Lower lobe of right lung (tissue), 2 donors: ENCODE data around the gene TMEM147. TPM values are rescaled to one million over a fixed set of nuclear protein-coding genes. Genes with fewer than 3 reads are reported as not detected.

Experiments
- ATAC-seq, 2 donors: fragments of 200-7000 bp; cut with Tn5 transposase; one replicate each; pipeline ENCODE4 v1.9.1; 2020 to 2022; ENCODE audit warnings: mild to moderate bottlenecking in 2 of 2, moderate library complexity in 2 of 2
- DNase-seq: peaks from one replicate; pipeline ENCODE4 v3.0.0-alpha.2; 2020
- H3K27ac ChIP-seq: fragments of 200-600 bp; one replicate; pipeline ENCODE4 v1.8.0; 2022
- H3K27me3 ChIP-seq: fragments of 200-600 bp; one replicate; pipeline ENCODE4 v1.8.0; 2022; ENCODE audit warnings: low read depth
- H3K36me3 ChIP-seq: fragments of 200-600 bp; one replicate; pipeline ENCODE4 v1.8.0; 2022; ENCODE audit warnings: mild to moderate bottlenecking
- H3K4me1 ChIP-seq: fragments of 200-600 bp; one replicate; pipeline ENCODE4 v1.8.0; 2022
- H3K4me3 ChIP-seq: fragments of 200-600 bp; one replicate; pipeline ENCODE4 v1.8.0; 2022; ENCODE audit warnings: mild to moderate bottlenecking
- H3K9me3 ChIP-seq: fragments of 200-600 bp; one replicate; pipeline ENCODE4 v1.8.0; 2022
- CTCF ChIP-seq: fragments of 200-600 bp; IDR thresholded peaks from one replicate; pipeline ENCODE4 v1.8.0; 2022; ENCODE audit warnings: antibody characterized with exemption, mild to moderate bottlenecking
- intact Hi-C: fragments of 100-400 bp; cut with DNase I; formaldehyde crosslinking; loops from one replicate; pipeline ENCODE4 v1.11.0; 2022
- total RNA-seq: library from RNA; stranded (reverse); fragmentation: NEBNext Ultra II Directional; extraction: Animal tissue kit (Norgen Biotek cat#: 25700); gene quantifications from one replicate; pipeline ENCODE4 v1.2.1, GENCODE V29; 2021
- donor health status: DM: no; HTN: yes; CAD: no; lungs with severe emphysema.

Gene TMEM147
- total RNA-seq, 1 donor from 2014 or later = 81.6 TPM

- Histone ChIP-seq H3K9me3 (no peaks in the 10 kb centered on the region), H3K27me3 (peaks cover 37% of the 10 kb centered on the region), H3K27ac (no peak overlapping the region), H3K36me3 (no peaks in the 10 kb centered on the region), H3K4me1 (peaks cover 7% of the 10 kb centered on the region), H3K4me3 (no peak overlapping the region)
- no peak for ATAC-seq
- no peak for TF ChIP-seq CTCF
- intact Hi-C loops = no loop called here
- DNase-seq = no peak
These were observed 16.0 kb downstream of the TMEM147 start for GRCh38 chr19:35561436-35561835.

GRCh38 chr19:35562336-35562735 lies 16.9 kb downstream of the TMEM147 start:
- DNase-seq = no peak
- ATAC-seq = no peak
- Histone ChIP-seq H3K27me3 (peaks cover 32% of the 10 kb centered on the region), H3K9me3 (no peaks in the 10 kb centered on the region), H3K4me1 (peaks cover 7% of the 10 kb centered on the region), H3K36me3 (no peaks in the 10 kb centered on the region), H3K27ac (no peak overlapping the region), H3K4me3 (no peak overlapping the region)
- intact Hi-C loops = no loop called here
- no peak for TF ChIP-seq CTCF

- H3K27ac ChIP-seq = no peak overlapping the region
These were observed 17.4 kb downstream of the TMEM147 start for GRCh38 chr19:35562776-35563175.

GRCh38 chr19:35563207-35563829 lies 17.9 kb downstream of the TMEM147 start, which contains the start of gene ATP4A:
ATP4A (minus strand) TSS chr19:35563658; CDS start chr19:35563629, 29 bp downstream.
- no peak for TF ChIP-seq CTCF

More at GRCh38 chr19:35562776-35563175, 17.4 kb downstream of the TMEM147 start:
- no peak for DNase-seq
- Histone ChIP-seq H3K4me1 (peaks cover 7% of the 10 kb centered on the region), H3K36me3 (no peaks in the 10 kb centered on the region), H3K9me3 (no peaks in the 10 kb centered on the region), H3K4me3 (no peak overlapping the region), H3K27me3 (peaks cover 31% of the 10 kb centered on the region)
- intact Hi-C loops = no loop called here
- TF ChIP-seq CTCF = no peak
- ATAC-seq = no peak

GRCh38 chr19:35565016-35565856 lies 19.8 kb downstream of the TMEM147 start:
- no peak for TF ChIP-seq CTCF
- Histone ChIP-seq H3K4me3 (no peak overlapping the region), H3K27me3 (peaks cover 18% of the 10 kb centered on the region), H3K4me1 (no peaks in the 10 kb centered on the region), H3K27ac (no peak overlapping the region), H3K36me3 (no peaks in the 10 kb centered on the region), H3K9me3 (no peaks in the 10 kb centered on the region)
- intact Hi-C loops = no loop called here
- ATAC-seq (no peak), DNase-seq (no peak)

More at GRCh38 chr19:35563207-35563829, 17.9 kb downstream of the TMEM147 start, which contains the start of gene ATP4A:
- peak in 1 of 2 donors; percentile 14 for ATAC-seq
- Histone ChIP-seq H3K4me1 (peaks cover 2% of the 10 kb centered on the region), H3K36me3 (no peaks in the 10 kb centered on the region), H3K27ac (no peak within 1 kb of the TSS), H3K4me3 (no peak within 1 kb of the TSS), H3K27me3 (peaks cover 30% of the 10 kb centered on the region), H3K9me3 (no peaks in the 10 kb centered on the region)
- no peak for DNase-seq
- intact Hi-C loops = no loop called here
